Measurements from ENCODE around the gene FASN.

Gene FASN

GRCh38 chr17:82050761-82051641, 47.0 kb downstream of the FASN start:
- no peaks in the 10 kb centered on the region for H3F3A ChIP-seq (ENCODE audit: insufficient read depth)
- no peaks in the 10 kb centered on the region for H3K36me3 ChIP-seq (ENCODE audit: low read length)
- no peak for TF ChIP-seq CTCF (IDR thresholded peaks at IDR 0.05; ENCODE audit: insufficient read depth, low read length, poor library complexity, severe bottlenecking)
- no peak for TF ChIP-seq EZH2phosphoT487 (conservative IDR thresholded peaks at IDR 0.05; ENCODE audit: low read length)
- no peak overlapping the region for H3K27ac ChIP-seq (ENCODE audit: low read depth, low read length)
- no peak overlapping the region for H2AFZ ChIP-seq (ENCODE audit: low read depth, low read length, severe bottlenecking)
- H3K4me3 ChIP-seq (ENCODE audit: insufficient read depth, low read length, poor library complexity, severe bottlenecking), result peak overlapping the region; percentile 47
- H3K4me2 ChIP-seq (ENCODE audit: low read depth, low read length, poor library complexity, severe bottlenecking), result peak overlapping the region; percentile 53
- no peaks in the 10 kb centered on the region for H3K9me3 ChIP-seq (ENCODE audit: insufficient read depth, low read length)
- H3K9me2 ChIP-seq (replicated peaks; ENCODE audit: insufficient read depth, low read length), result no peaks in the 10 kb centered on the region
- H4K20me1 ChIP-seq (ENCODE audit: low read depth, low read length), result no peaks in the 10 kb centered on the region
- H3K9ac ChIP-seq (ENCODE audit: low read length), result peak overlapping the region; percentile 55
- H3K79me2 ChIP-seq (ENCODE audit: insufficient read depth, low read length), result peaks cover 10% of the 10 kb centered on the region
- H3K27me3 ChIP-seq (ENCODE audit: low read length), result no peaks in the 10 kb centered on the region

GRCh38 chr17:82050152-82050760, 47.8 kb downstream of the FASN start:
- Histone ChIP-seq H3K27me3 (ENCODE audit: low read length) (no peaks in the 10 kb centered on the region), H3K79me2 (ENCODE audit: insufficient read depth, low read length) (peaks cover 10% of the 10 kb centered on the region), H3K9me2 (replicated peaks; ENCODE audit: insufficient read depth, low read length) (no peaks in the 10 kb centered on the region), H3K4me2 (ENCODE audit: low read depth, low read length, poor library complexity, severe bottlenecking) (no peak overlapping the region), H2AFZ (ENCODE audit: low read depth, low read length, severe bottlenecking) (no peak overlapping the region), H3K36me3 (ENCODE audit: low read length) (no peaks in the 10 kb centered on the region), H3K9ac (ENCODE audit: low read length) (no peak overlapping the region), H3K9me3 (ENCODE audit: insufficient read depth, low read length) (no peaks in the 10 kb centered on the region), H3K27ac (ENCODE audit: low read depth, low read length) (no peak overlapping the region), H3F3A (ENCODE audit: insufficient read depth) (no peaks in the 10 kb centered on the region), H4K20me1 (ENCODE audit: low read depth, low read length) (no peaks in the 10 kb centered on the region), H3K4me3 (ENCODE audit: insufficient read depth, low read length, poor library complexity, severe bottlenecking) (no peak overlapping the region)
- no peak for TF ChIP-seq EZH2phosphoT487 (conservative IDR thresholded peaks at IDR 0.05; ENCODE audit: low read length)
- TF ChIP-seq CTCF (IDR thresholded peaks at IDR 0.05; ENCODE audit: insufficient read depth, low read length, poor library complexity, severe bottlenecking), result no peak

- no peaks in the 10 kb centered on the region for H3K9me2 ChIP-seq (replicated peaks; ENCODE audit: insufficient read depth, low read length)
- H3K27me3 ChIP-seq (ENCODE audit: low read length), result no peaks in the 10 kb centered on the region
- no peak overlapping the region for H3K4me3 ChIP-seq (ENCODE audit: insufficient read depth, low read length, poor library complexity, severe bottlenecking)
- no peak overlapping the region for H2AFZ ChIP-seq (ENCODE audit: low read depth, low read length, severe bottlenecking)
- no peaks in the 10 kb centered on the region for H3K36me3 ChIP-seq (ENCODE audit: low read length)
- no peak overlapping the region for H3K9ac ChIP-seq (ENCODE audit: low read length)
- H3K9me3 ChIP-seq (ENCODE audit: insufficient read depth, low read length), result no peaks in the 10 kb centered on the region
- no peak overlapping the region for H3K4me2 ChIP-seq (ENCODE audit: low read depth, low read length, poor library complexity, severe bottlenecking)
- no peaks in the 10 kb centered on the region for H4K20me1 ChIP-seq (ENCODE audit: low read depth, low read length)
- no peaks in the 10 kb centered on the region for H3F3A ChIP-seq (ENCODE audit: insufficient read depth)
- no peak overlapping the region for H3K27ac ChIP-seq (ENCODE audit: low read depth, low read length)
- TF ChIP-seq EZH2phosphoT487 (conservative IDR thresholded peaks at IDR 0.05; ENCODE audit: low read length) (no peak), CTCF (IDR thresholded peaks at IDR 0.05; ENCODE audit: insufficient read depth, low read length, poor library complexity, severe bottlenecking) (no peak)
- peaks cover 10% of the 10 kb centered on the region for H3K79me2 ChIP-seq (ENCODE audit: insufficient read depth, low read length)
Observed at GRCh38 chr17:82049521-82049971, 48.5 kb downstream of the FASN start.

Data from SU-DHL-6 (cell line).